GM12801 (cell line): ENCODE measurements around the gene CAPN7.

Experiments
- CTCF ChIP-seq: IDR thresholded peaks from one replicate; pipeline ENCODE4 v1.5.1; 2011; ENCODE audit warnings: control low read depth; ENCODE audit not compliant: insufficient read length; ENCODE audit errors: extremely low read depth

CAPN7 gene

GRCh38 chr3:15171096-15171495 lies 35.0 kb upstream of the CAPN7 start:
- no peak for TF ChIP-seq CTCF

- TF ChIP-seq CTCF, result no peak
These were observed 33.2 kb upstream of the CAPN7 start for GRCh38 chr3:15172806-15173205.

GRCh38 chr3:15174953-15175352 lies 31.1 kb upstream of the CAPN7 start:
- no peak for TF ChIP-seq CTCF

GRCh38 chr3:15175605-15176004 lies 30.4 kb upstream of the CAPN7 start:
- TF ChIP-seq CTCF, result no peak

- TF ChIP-seq CTCF, result no peak
These were observed 25.9 kb upstream of the CAPN7 start for GRCh38 chr3:15180042-15180611.

GRCh38 chr3:15181511-15181910 lies 24.5 kb upstream of the CAPN7 start:
- TF ChIP-seq CTCF, result no peak

- TF ChIP-seq CTCF, result no peak
These were observed 24.1 kb upstream of the CAPN7 start for GRCh38 chr3:15181963-15182362.
